ENCODE results near the gene TSR3.

TSR3 gene

GRCh38 chr16:1362807-1363206, 11.1 kb upstream of the TSR3 start:
- no peak overlapping the region for H3K4me3 ChIP-seq (replicated peaks; ENCODE audit: low read depth, low read length)
- H3K36me3 ChIP-seq (ENCODE audit: control insufficient read depth, insufficient read depth, low read length) = peaks cover 28% of the 10 kb centered on the region
- no peaks in the 10 kb centered on the region for H3K27me3 ChIP-seq (replicated peaks; ENCODE audit: control insufficient read depth, insufficient read depth, low read length)
- TF ChIP-seq CTCF (IDR thresholded peaks at IDR 0.05; ENCODE audit: insufficient read depth, low read length, poor library complexity, severe bottlenecking) = no peak
- DNase-seq (ENCODE audit: extremely low read depth, insufficient read length) = no peak

GRCh38 chr16:1361685-1362360, 10.1 kb upstream of the TSR3 start:
- DNase-seq (ENCODE audit: extremely low read depth, insufficient read length) = no peak
- no peak for TF ChIP-seq CTCF (IDR thresholded peaks at IDR 0.05; ENCODE audit: insufficient read depth, low read length, poor library complexity, severe bottlenecking)
- peaks cover 25% of the 10 kb centered on the region for H3K36me3 ChIP-seq (ENCODE audit: control insufficient read depth, insufficient read depth, low read length)
- H3K4me3 ChIP-seq (replicated peaks; ENCODE audit: low read depth, low read length) = no peak overlapping the region
- no peaks in the 10 kb centered on the region for H3K27me3 ChIP-seq (replicated peaks; ENCODE audit: control insufficient read depth, insufficient read depth, low read length)

GRCh38 chr16:1357906-1358566, 6.4 kb upstream of the TSR3 start:
- TF ChIP-seq CTCF (IDR thresholded peaks at IDR 0.05; ENCODE audit: insufficient read depth, low read length, poor library complexity, severe bottlenecking) = no peak
- H3K4me3 ChIP-seq (replicated peaks; ENCODE audit: low read depth, low read length) = no peak overlapping the region
- no peak for DNase-seq (ENCODE audit: extremely low read depth, insufficient read length)
- peaks cover 12% of the 10 kb centered on the region for H3K36me3 ChIP-seq (ENCODE audit: control insufficient read depth, insufficient read depth, low read length)
- no peaks in the 10 kb centered on the region for H3K27me3 ChIP-seq (replicated peaks; ENCODE audit: control insufficient read depth, insufficient read depth, low read length)

- H3K36me3 ChIP-seq (ENCODE audit: control insufficient read depth, insufficient read depth, low read length) = peaks cover 2% of the 10 kb centered on the region
- no peak for DNase-seq (ENCODE audit: extremely low read depth, insufficient read length)
- no peak for TF ChIP-seq CTCF (IDR thresholded peaks at IDR 0.05; ENCODE audit: insufficient read depth, low read length, poor library complexity, severe bottlenecking)
- H3K4me3 ChIP-seq (replicated peaks; ENCODE audit: low read depth, low read length) = no peak overlapping the region
- no peaks in the 10 kb centered on the region for H3K27me3 ChIP-seq (replicated peaks; ENCODE audit: control insufficient read depth, insufficient read depth, low read length)
These were observed 4.6 kb upstream of the TSR3 start for GRCh38 chr16:1356061-1356900.

- H3K4me3 ChIP-seq (replicated peaks; ENCODE audit: low read depth, low read length) = no peak overlapping the region
- no peaks in the 10 kb centered on the region; the same call in 1 of the 2 replicates for H3K36me3 ChIP-seq (ENCODE audit: control insufficient read depth, insufficient read depth, low read length)
- no peak for TF ChIP-seq CTCF (IDR thresholded peaks at IDR 0.05; ENCODE audit: insufficient read depth, low read length, poor library complexity, severe bottlenecking)
- DNase-seq (ENCODE audit: extremely low read depth, insufficient read length) = no peak
- H3K27me3 ChIP-seq (replicated peaks; ENCODE audit: control insufficient read depth, insufficient read depth, low read length) = no peaks in the 10 kb centered on the region
These were observed 3.9 kb upstream of the TSR3 start for GRCh38 chr16:1355591-1355990.

All from GM06990 (cell line).